HG03439 (cell line): Measurements from ENCODE around the gene QSOX2.

Source experiments
- ATAC-seq: cut with Tn5 transposase; IDR thresholded peaks from one replicate; pipeline ENCODE4 v1.9.1; 2021; ENCODE audit warnings: mild to moderate bottlenecking, moderate library complexity; ENCODE audit not compliant: unreplicated experiment

The QSOX2 gene

GRCh38 chr9:136192289-136193126 lies 53.1 kb downstream of the QSOX2 start:
- no peak for ATAC-seq

- no peak for ATAC-seq
Measured at GRCh38 chr9:136191960-136192286, 53.7 kb downstream of the QSOX2 start.

GRCh38 chr9:136191099-136191959 lies 54.3 kb downstream of the QSOX2 start:
- no peak for ATAC-seq

GRCh38 chr9:136190656-136191055 lies 55.0 kb downstream of the QSOX2 start:
- no peak for ATAC-seq

DNA sequence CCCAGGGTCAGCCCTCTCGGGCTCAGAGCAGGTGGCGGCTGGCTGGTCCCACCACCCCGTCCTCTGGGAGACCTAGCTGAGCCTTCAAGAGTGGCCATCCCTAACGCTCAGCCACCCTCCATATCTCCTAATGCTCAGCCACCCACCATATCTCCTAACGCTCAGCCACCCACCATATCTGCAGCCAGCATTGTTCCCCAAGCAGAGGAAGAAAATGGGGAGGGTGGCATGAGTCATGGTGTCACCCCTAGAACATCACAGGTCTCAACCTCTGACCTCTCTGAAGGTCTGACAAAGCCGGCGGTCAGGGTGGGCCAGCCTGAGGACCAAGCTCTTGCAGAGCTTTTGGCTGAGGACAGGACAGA lies 55.4 kb downstream of the QSOX2 start:
- no peak for ATAC-seq

DNA sequence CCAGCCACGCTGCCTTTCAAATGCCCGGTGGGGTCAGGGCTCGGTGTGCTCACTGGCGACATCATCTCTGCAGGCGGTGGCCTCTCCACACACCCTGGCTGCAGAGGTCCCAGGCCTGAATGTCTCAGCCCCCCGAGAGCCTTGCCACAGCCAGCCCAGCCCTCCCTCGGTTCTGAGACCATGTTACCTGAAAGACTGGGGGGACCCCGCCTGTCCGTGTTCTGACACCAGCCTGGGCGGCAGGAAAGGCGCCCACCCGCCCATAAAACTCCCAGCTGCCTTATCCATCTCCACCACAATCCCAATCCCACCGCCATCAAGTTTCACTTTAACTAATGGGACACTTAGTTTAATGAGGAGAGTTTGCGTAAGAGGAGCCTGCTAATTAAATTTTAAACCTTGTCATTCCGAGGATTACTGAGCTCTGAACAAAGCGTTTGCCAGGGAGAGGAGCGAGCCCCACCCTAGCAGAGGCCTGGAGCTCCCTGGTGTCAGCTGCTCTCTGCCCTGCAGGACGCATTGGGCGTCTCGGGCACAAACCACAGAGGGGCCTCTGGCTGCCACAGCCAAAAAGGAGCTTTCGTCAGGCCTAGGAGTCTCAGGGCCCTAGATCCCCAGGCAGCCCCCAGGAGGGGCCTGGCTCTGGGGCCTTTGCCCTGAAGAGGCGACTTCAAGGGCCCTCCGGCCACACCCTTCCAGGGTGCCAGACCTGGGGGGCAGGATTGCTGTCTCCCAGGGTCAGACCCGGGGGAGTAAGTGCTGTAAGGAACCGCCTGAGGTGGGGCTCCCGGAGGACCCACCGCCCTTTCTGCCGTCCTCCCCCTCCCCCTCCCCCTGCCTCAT lies 56.0 kb downstream of the QSOX2 start:
- no peak for ATAC-seq

GRCh38 chr9:136187683-136188586 lies 57.7 kb downstream of the QSOX2 start:
- ATAC-seq, result no peak

- no peak for ATAC-seq
Measured at GRCh38 chr9:136187197-136187596, 58.4 kb downstream of the QSOX2 start.

DNA sequence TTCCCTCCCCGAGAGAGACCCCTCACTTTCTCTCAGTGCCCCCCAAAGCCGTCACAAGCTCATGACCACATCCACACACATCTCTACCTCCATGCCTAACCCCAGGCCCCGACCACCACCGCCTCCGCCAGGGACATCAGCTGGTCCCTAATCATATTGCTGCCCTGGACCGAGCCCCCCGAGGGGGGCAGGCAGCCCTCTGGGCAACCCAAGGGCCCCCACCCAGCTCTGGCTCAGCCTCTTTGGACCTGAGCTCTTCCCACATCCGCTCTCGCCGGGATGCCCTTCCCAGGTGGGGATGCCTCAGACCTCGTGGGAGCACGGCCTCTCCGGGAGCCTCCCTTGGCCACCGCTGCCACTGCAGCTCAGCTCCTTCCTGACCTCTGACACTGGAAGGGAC lies 59.2 kb downstream of the QSOX2 start:
- no peak for ATAC-seq

GRCh38 chr9:136185596-136186366 lies 59.8 kb downstream of the QSOX2 start:
- ATAC-seq, result no peak

GRCh38 chr9:136185066-136185465 lies 60.5 kb downstream of the QSOX2 start:
- no peak for ATAC-seq

- no peak for ATAC-seq
Measured at GRCh38 chr9:136182850-136183422, 62.7 kb downstream of the QSOX2 start.

- ATAC-seq, result no peak
Measured at GRCh38 chr9:136182420-136182787, 63.2 kb downstream of the QSOX2 start.

DNA sequence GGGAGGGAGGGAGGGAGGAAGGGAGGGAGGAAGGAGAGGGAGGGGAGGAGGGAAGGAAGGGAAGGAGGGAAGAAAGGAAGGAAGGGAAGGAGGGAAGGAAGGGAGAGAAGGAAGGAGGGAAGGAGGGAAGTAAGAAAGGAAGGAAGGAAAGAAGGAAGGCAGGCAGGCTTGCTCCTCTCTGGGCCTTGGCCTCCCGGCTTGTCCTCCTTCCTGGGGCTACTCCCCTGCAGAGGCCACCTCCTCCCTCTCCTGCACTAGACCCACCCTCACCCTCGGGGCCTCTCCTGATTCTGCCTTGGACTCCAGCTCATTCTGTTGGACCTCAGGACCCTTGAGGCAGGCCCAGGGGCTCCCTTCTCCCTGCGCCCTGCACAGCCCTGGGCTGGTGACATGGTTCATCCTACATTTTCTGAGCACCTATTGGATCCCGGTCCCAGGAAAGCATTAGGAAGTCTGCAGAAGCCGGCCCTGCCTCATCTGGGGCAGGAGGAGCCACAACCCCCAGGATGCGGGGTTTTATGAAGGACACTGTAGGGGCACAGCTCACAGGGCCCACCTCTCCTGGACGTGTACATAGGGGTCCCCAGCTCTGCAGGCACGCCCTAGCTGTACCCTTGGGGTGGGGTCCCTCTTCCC lies 63.7 kb downstream of the QSOX2 start:
- no peak for ATAC-seq

GRCh38 chr9:136180586-136180985 lies 65.0 kb downstream of the QSOX2 start:
- ATAC-seq, result no peak

GRCh38 chr9:136179761-136180160 lies 65.9 kb downstream of the QSOX2 start:
- ATAC-seq, result no peak

DNA sequence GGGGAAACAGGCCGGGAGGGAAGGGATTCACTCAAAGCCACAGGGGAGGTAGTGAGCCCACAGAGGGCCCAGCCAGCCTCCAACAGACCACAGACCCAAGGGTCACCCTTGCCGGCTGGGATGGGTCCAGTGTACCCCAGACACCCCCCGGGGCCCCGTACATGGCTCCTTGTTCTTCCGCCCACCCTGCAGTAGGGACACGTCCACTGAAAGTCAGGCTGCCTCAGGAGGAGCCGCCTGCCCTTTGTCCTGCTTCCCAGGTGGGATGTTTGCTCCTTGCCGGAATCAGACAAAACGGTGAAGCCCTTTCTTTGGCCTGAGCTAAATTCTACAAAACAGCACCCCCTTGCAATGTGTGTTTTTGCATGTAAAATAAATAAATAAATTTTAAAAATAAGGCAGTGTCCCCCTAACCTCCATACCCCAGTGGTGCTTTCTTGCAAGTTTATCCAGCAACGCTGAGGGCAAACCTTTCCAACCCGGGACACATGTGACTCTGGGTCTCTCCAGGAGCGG lies 66.5 kb downstream of the QSOX2 start:
- no peak for ATAC-seq

- no peak for ATAC-seq
Measured at GRCh38 chr9:136178773-136179075, 66.9 kb downstream of the QSOX2 start.
